Activated CD4-positive, alpha-beta T cell treated with anti-CD3 and anti-CD28 coated beads, Interleukin-2, amount 50 U/mL, for 48 hours (primary cell): Measurements from ENCODE around the gene ALPK3.
A peak's percentile ranks its signal among the peaks of the same experiment; 100 is the strongest.

Experiments used
- DNase-seq, 2 experiments: peaks; one replicate each; pipeline ENCODE4 v3.0.0-alpha.2; 2020

Gene ALPK3

GRCh38 chr15:84798436-84798946 is 18.7 kb upstream of the ALPK3 start:
- no peak for DNase-seq

- DNase-seq = no peak
Measured at GRCh38 chr15:84799511-84800187, 17.5 kb upstream of the ALPK3 start.

GRCh38 chr15:84800365-84800806 is 16.8 kb upstream of the ALPK3 start:
- DNase-seq = no peak

- no peak for DNase-seq
Measured at GRCh38 chr15:84804005-84804900, 12.9 kb upstream of the ALPK3 start.

GRCh38 chr15:84805221-84805620 is 11.9 kb upstream of the ALPK3 start:
- DNase-seq = no peak

- no peak for DNase-seq
Measured at GRCh38 chr15:84807228-84807627, 9.9 kb upstream of the ALPK3 start.

GRCh38 chr15:84810073-84810840 is 6.9 kb upstream of the ALPK3 start:
- DNase-seq = no peak

DNA sequence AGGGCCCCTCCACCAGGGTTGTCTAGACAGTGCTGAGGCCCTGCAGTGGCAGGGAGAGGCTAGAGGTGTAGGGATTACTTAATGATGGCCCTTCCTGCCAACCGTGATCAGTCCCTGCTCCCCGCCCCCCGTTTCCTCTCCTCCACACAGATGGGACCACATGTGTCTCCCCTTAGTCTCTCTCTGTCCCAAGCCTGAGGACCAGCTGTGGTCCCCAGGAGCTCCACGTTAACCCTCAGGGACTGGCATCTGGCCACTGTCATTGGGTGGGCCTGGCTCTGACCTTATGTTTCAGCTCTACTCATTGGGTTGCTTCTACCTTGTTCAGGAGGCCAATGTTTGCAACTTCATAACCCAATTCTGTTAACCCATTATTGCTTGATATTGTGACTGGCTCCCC is 6.0 kb upstream of the ALPK3 start:
- no peak for DNase-seq

- DNase-seq = no peak
Measured at GRCh38 chr15:84811828-84812227, 5.3 kb upstream of the ALPK3 start.

GRCh38 chr15:84812842-84813241 is 4.3 kb upstream of the ALPK3 start:
- DNase-seq = no peak

DNA sequence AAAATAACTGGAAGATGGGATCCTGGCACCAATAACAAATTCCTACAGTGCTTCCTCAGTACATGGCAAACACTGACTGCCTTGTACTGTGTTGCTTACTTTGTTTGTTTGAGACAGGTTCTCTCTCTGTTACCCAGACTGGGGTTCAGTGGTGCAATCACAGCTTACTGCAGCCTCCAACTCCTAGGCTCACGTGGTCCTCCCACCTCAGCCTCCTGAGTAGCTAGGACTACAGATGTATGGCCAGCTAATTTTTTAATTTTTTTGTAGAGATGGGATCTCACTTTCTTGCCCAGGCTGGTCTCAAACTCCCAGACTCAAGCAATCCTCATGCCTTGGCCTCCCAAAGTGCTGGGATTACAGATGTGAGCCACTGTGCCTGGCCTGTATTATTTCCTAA is 3.7 kb upstream of the ALPK3 start:
- no peak for DNase-seq

- DNase-seq = no peak
Measured at GRCh38 chr15:84813931-84814330, 3.2 kb upstream of the ALPK3 start.

DNA sequence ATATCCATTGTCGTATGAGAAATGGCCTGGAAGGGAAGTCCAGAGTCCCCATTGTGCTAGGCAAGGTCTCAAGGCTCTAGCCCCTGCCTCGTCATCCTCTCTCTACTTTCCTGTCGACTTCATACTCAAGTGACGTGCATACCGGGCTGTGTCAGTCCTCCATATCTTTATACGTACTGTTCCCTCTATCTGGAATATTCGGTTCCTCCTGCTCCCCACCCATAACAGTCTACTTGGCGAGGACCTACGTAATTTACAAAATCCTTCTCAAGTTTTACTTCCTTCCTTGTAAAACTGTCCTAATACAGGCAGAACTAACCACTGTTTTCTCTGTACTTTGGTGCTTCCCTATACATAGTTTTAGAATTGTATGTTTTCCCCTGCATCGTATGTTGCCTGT is 2.2 kb upstream of the ALPK3 start:
- DNase-seq = no peak

GRCh38 chr15:84817466-84818081 is 418 bp downstream of the ALPK3 start:
- no peak for DNase-seq

- DNase-seq = peak in 1 of 2 experiments; percentile 14
Measured at GRCh38 chr15:84818261-84819131, 1.3 kb downstream of the ALPK3 start.

- DNase-seq = no peak
Measured at GRCh38 chr15:84819291-84819768, 2.2 kb downstream of the ALPK3 start.

GRCh38 chr15:84819791-84820190 is 2.6 kb downstream of the ALPK3 start:
- DNase-seq = no peak

- DNase-seq = no peak
Measured at GRCh38 chr15:84821501-84822021, 4.4 kb downstream of the ALPK3 start.

DNA sequence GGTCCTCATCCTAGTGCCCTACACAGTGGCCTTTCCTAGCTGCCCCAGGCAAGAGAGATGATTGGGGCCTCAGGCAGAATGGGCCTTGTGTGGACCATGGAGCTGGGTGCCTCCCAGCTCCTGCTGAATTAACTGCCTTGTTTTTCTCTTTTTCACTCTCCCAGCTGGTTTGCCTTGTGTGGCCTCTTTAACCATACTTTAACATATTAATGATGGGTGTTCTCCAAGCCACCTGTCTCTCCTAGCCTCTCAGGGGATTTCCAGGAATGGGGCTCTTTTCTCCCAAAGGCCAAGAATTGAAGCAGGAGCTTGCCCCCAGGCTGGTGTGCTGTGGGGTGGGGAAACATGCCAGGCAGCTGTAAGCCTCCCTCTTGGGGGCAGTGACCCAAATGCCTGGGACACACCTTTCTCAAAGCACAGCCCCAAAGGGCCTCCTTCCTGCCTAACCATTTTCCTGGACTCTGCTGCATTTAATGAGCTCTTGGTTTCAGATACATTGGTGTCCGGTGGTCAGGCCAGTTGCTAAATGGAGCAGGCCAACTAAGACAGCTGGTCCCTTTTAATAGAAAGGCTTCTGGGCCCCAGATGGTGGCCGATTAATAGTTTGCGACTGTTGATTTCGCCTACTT is 5.6 kb downstream of the ALPK3 start:
- no peak for DNase-seq

DNA sequence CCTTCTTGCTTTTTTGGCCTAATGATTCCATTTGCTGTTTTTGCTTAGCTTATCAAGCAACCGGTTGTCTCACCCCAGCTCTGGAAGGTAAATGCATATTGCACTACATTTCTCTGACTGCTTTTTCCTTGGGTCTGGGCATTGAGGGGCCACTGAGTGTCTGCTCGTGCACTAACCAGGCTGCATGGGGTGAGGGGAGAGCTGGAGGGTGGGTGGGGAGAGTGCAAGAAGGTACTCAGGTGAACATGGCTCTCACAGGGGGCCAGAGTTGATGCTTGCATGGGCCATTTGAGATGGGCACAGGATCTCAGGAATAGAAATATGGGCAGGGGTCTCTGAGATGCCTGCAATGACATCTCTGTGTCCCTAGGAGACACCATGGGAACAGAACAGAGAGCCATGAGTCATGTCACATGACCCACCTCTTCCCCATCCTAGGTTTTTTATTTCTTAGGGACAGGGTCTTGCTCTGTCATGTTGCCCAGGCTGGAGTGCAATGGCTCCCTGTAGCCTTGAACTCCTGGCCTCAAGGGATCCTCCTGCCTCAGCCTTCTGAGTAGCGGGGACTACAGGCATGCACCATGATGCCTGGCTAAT is 6.2 kb downstream of the ALPK3 start:
- no peak for DNase-seq
